Thoracic aorta (tissue), 2 donors: ENCODE data around the gene C1QTNF4. TPM values are rescaled to one million over a fixed set of nuclear protein-coding genes. Genes with fewer than 3 reads are reported as not detected.
A peak's percentile ranks its signal among the peaks of the same experiment; 100 is the strongest.

Experiments
- ATAC-seq: fragments of 150-250 bp; one replicate; pipeline ENCODE4 v1.8.0; 2017; ENCODE audit warnings: low read depth; ENCODE audit not compliant: insufficient number of reproducible peaks, low FRiP score
- DNase-seq: peaks from one replicate; pipeline ENCODE4 v3.0.0-alpha.2; 2020; ENCODE audit warnings: low spot score
- H3K27ac ChIP-seq, 2 donors: fragments of 200-600 bp; sonication (generic); 1 replicate in 1 of 2; 2 replicates in 1 of 2; pipeline ENCODE4 v1.5.1; 2016; ENCODE audit warnings: mild to moderate bottlenecking in 2 of 2, moderate library complexity in 2 of 2
- H3K27me3 ChIP-seq: fragments of 200-600 bp; sonication (generic); replicated peaks from 2 replicates; pipeline ENCODE4 v1.6.0; 2016; ENCODE audit warnings: mild to moderate bottlenecking; ENCODE audit not compliant: insufficient read depth
- H3K36me3 ChIP-seq: fragments of 200-600 bp; sonication (generic); one replicate; pipeline ENCODE4 v1.5.1; 2016
- H3K4me1 ChIP-seq, 2 donors: fragments of 200-600 bp; sonication (generic); 1 replicate in 1 of 2; 2 replicates in 1 of 2; pipeline versions ENCODE4 v1.5.1 to v1.6.0; 2016; ENCODE audit warnings: low read depth in 2 of 2, mild to moderate bottlenecking in 1 of 2; ENCODE audit not compliant: control insufficient read depth in 1 of 2
- H3K4me3 ChIP-seq: fragments of 200-600 bp; sonication (generic); 2 replicates; pipeline ENCODE4 v1.5.1; 2016; ENCODE audit warnings: mild to moderate bottlenecking
- H3K9me3 ChIP-seq: fragments of 200-600 bp; sonication (generic); 2 replicates; pipeline ENCODE4 v1.5.1; 2016
- total RNA-seq, 2 donors: library from RNA; depleted of rRNA; stranded (reverse); fragments of >200 nt; gene quantifications; one replicate each; pipeline versions ENCODE4 v1.1.0 to v1.2.3, GENCODE V29; 2016
- TF ChIP-seq, protein P1 (sequence below): fragments of 200-600 bp; sonication (generic); IDR thresholded peaks from one replicate; pipeline ENCODE4 v1.5.1; 2019; ENCODE audit warnings: antibody characterized with exemption

The C1QTNF4 gene
- total RNA-seq, 2 donors from 2014 or later: 2.0 to 2.8 TPM

DNA sequence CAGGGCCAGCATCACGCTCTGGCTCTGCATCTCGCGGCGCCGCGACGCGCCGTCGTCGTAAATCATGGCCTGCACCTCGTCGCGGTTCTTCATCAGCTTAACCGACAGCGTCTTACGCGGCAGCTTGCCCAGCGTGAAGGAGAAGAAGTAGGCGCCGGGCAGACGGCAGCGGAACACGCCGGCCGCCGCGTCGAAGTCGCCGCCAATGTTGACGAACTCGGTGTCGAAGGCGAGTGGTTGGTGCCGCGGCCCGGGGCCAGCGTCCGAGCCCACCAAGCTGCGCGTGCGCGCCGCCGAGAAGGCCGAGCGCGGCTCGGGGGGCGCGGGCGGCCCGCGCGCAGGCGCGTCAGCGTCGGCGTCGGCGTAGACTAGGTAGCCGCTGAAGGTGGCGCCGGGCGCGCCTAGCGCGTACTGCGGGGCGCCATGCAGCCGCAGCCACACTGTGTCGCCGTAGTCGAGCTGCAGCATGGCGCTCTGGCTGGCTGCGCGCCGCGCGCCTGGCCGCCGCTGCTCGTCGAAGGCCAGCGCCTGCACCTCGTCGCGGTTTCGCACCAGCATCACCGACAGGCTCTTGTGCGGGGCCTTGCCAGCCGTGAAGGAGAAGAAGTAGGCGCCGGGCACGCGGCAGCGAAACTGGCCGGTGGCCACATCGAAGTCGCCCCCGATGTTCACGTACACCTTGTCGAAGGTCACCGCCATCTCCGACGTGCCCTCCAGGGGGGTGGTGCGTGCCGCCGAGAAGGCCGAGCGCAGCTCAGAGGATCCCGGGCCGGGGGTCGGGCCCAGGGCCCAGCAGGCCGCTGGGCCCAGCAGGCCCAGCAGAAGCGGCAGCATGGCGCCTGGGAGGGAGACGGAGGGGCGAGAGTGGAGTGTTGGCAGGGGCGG lies 4.0 kb downstream of the C1QTNF4 start:
- no peak for DNase-seq
- TF ChIP-seq, protein P1, sequence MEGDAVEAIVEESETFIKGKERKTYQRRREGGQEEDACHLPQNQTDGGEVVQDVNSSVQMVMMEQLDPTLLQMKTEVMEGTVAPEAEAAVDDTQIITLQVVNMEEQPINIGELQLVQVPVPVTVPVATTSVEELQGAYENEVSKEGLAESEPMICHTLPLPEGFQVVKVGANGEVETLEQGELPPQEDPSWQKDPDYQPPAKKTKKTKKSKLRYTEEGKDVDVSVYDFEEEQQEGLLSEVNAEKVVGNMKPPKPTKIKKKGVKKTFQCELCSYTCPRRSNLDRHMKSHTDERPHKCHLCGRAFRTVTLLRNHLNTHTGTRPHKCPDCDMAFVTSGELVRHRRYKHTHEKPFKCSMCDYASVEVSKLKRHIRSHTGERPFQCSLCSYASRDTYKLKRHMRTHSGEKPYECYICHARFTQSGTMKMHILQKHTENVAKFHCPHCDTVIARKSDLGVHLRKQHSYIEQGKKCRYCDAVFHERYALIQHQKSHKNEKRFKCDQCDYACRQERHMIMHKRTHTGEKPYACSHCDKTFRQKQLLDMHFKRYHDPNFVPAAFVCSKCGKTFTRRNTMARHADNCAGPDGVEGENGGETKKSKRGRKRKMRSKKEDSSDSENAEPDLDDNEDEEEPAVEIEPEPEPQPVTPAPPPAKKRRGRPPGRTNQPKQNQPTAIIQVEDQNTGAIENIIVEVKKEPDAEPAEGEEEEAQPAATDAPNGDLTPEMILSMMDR: no peak
- no peak for ATAC-seq
- H3K9me3 ChIP-seq: no peaks in the 10 kb centered on the region
- H3K27ac ChIP-seq: no peak overlapping the region
- peaks cover 3% of the 10 kb centered on the region for H3K36me3 ChIP-seq
- peaks cover 10% of the 10 kb centered on the region for H3K27me3 ChIP-seq
- H3K4me3 ChIP-seq: peak overlapping the region; percentile 35
- H3K4me1 ChIP-seq: peaks cover 12 to 22% of the 10 kb centered on the region in 2 donors

DNA sequence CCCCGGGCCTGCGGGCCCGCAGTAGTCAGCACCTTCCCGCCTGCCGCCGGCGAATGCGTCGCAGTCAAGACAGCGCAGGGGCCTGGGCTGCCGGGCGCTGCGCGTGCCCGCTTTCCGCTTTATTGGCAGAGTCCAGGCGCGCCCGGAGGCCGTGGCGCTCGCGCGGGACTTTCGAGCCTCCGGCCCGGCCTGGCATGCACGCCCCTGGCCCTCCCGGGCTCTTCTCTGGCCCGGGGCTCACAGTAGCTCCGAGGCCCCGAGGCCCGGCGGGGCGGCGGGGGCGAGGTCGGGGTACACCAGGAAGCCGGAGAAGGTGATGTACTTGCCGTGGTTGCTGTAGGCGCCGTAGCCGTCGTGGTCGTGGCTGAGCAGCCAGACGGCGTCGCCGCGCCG lies 4.6 kb downstream of the C1QTNF4 start:
- no peak overlapping the region for H3K27ac ChIP-seq

DNA sequence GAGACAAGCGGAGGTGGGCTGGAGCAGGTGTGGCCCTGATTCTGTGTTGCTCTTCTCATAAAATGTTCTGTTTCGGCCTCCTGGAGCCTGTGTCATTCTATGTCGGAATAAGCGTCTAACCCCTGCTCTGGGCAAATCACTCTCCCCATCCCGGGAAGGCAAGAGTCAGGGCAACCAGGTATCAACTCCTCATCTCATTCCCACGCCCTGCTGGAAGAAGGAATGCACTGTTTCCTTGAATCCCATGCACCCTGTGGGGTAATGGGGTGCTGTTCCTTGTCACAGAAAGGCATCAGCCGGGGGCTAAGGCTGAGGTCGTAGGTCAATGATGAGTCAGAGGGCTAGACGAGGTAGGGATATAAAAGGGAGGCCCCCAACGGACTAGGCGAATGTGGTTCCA lies 5.1 kb downstream of the C1QTNF4 start:
- DNase-seq (no peak), ATAC-seq (no peak)
- Histone ChIP-seq H3K36me3 (peaks cover 7% of the 10 kb centered on the region), H3K27ac (no peak overlapping the region), H3K9me3 (no peaks in the 10 kb centered on the region), H3K27me3 (peaks cover 10% of the 10 kb centered on the region), H3K4me1 (peaks cover 9 to 19% of the 10 kb centered on the region in 2 donors), H3K4me3 (no peak overlapping the region)
- TF ChIP-seq, protein P1: no peak

More for the DNA sequence above, 4.6 kb downstream of the C1QTNF4 start:
- Histone ChIP-seq H3K36me3 (peaks cover 7% of the 10 kb centered on the region), H3K4me3 (peak overlapping the region; percentile 35), H3K27me3 (peaks cover 10% of the 10 kb centered on the region), H3K4me1 (peaks cover 12 to 22% of the 10 kb centered on the region in 2 donors), H3K9me3 (no peaks in the 10 kb centered on the region)
- TF ChIP-seq, protein P1: no peak
- no peak for ATAC-seq
- no peak for DNase-seq

DNA sequence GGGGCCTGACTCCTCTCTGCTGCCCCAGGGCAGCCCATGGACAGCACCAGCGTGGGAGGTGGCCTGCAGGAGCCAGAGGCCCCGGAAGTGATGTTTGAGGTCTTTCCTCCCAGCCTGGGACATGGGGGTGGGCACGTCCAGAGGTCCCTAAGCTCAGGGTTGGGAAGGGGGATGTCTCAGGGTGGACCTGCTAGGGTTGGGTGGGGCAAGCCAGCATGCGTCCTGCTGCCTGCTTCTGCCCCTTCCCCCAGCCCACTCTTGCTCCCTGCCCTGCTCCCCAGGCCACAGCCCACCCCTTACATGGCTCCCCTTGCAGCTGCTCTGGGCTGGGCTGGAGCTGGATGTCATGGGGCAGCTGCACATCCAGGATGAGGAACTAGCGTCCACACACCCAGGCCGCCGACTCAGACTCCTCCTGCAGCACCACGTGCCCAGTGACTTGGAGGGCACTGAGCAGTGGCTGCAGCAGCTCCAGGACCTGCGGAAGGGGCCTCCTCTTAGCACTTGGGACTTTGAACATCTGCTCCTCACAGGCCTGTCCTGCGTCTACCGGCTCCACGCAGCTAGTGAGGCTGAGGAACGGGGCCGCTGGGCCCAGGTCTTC lies 6.4 kb downstream of the C1QTNF4 start:
- Histone ChIP-seq H3K27me3 (peaks cover 3% of the 10 kb centered on the region), H3K36me3 (peaks cover 19% of the 10 kb centered on the region), H3K4me1 (peaks cover 0 to 10% of the 10 kb centered on the region in 2 donors), H3K4me3 (no peak overlapping the region), H3K9me3 (no peaks in the 10 kb centered on the region), H3K27ac (no peak overlapping the region)
- ATAC-seq (no peak), DNase-seq (no peak)
- TF ChIP-seq, protein P1: no peak

DNA sequence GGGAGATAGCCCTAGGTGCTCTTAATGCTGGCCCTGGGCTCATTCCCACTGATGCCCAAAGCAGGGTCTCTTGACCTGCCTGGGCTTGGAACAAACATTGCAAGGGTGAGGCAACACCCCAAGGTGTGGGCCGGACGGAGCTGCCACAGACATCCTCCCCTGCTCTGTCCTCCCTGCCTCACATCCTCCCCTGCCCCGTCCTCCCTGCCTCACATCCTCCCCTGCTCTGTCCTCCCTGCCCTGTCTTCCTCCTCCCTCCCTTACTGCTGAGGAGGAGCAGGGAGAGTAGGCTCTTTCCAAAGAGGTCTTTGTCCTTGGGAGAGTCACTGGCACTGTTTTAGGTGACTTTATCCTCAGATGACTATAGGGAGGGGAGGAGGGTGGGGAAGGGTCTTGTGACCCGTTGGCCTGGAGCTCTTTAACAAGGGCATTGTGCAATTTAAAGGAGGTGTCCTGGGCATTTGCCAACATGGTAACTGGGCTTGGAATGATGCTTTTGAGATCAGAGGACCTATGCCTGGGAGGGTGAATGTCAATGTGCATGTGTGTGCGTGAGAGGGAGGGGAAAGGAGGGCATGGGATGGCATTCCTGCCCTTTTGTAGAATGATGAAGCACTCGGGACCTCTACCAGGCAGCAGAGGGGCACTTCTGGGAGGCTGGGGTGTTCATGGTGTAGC lies 7.0 kb downstream of the C1QTNF4 start:
- Histone ChIP-seq H3K36me3 (peaks cover 24% of the 10 kb centered on the region), H3K4me3 (no peak overlapping the region)

More for the DNA sequence above, 7.0 kb downstream of the C1QTNF4 start:
- Histone ChIP-seq H3K9me3 (no peaks in the 10 kb centered on the region), H3K27me3 (no peaks in the 10 kb centered on the region), H3K27ac (no peak overlapping the region), H3K4me1 (peaks cover 0 to 10% of the 10 kb centered on the region in 2 donors)
- DNase-seq: no peak
- no peak for ATAC-seq
- TF ChIP-seq, protein P1: no peak
